AG10803 (cell line): ENCODE results near the gene GAS2L1.

ENCODE experiments used
- DNase-seq: peaks from one replicate; pipeline ENCODE4 v3.0.0; 2010; ENCODE audit warnings: low read depth
- H3K4me3 ChIP-seq: 2 replicates; pipeline ENCODE4 v1.5.1; 2011; ENCODE audit warnings: mild to moderate bottlenecking, low read length, control low read depth
- CTCF ChIP-seq: conservative IDR thresholded peaks from 2 replicates; pipeline ENCODE4 v1.5.1; 2011; ENCODE audit warnings: mild to moderate bottlenecking, low read length, control low read depth, inconsistent platforms

The GAS2L1 gene

GRCh38 chr22:29339381-29340235 lies 33.2 kb downstream of the GAS2L1 start:
- H3K4me3 ChIP-seq, result no peak overlapping the region
- TF ChIP-seq CTCF, result no peak
- DNase-seq, result no peak

- TF ChIP-seq CTCF, result no peak
Observed at GRCh38 chr22:29340566-29340965, 34.1 kb downstream of the GAS2L1 start.

GRCh38 chr22:29341056-29341848 lies 34.8 kb downstream of the GAS2L1 start:
- no peak for TF ChIP-seq CTCF
- H3K4me3 ChIP-seq, result no peak overlapping the region

More at GRCh38 chr22:29340566-29340965, 34.1 kb downstream of the GAS2L1 start:
- DNase-seq, result no peak
- no peak overlapping the region for H3K4me3 ChIP-seq

GRCh38 chr22:29341849-29342127 lies 35.3 kb downstream of the GAS2L1 start:
- no peak for DNase-seq
- H3K4me3 ChIP-seq, result no peak overlapping the region
- TF ChIP-seq CTCF, result no peak

More at GRCh38 chr22:29341056-29341848, 34.8 kb downstream of the GAS2L1 start:
- no peak for DNase-seq

GRCh38 chr22:29342177-29342576 lies 35.7 kb downstream of the GAS2L1 start:
- DNase-seq, result no peak
- no peak overlapping the region for H3K4me3 ChIP-seq
- no peak for TF ChIP-seq CTCF

- no peak for TF ChIP-seq CTCF
- H3K4me3 ChIP-seq, result no peak overlapping the region
- no peak for DNase-seq
Observed at GRCh38 chr22:29342577-29343312, 36.3 kb downstream of the GAS2L1 start.
